Daoy (cell line): ENCODE results near the gene SNU13. TPM values are rescaled to one million over a fixed set of nuclear protein-coding genes. Genes with fewer than 3 reads are reported as not detected.
A peak's percentile ranks its signal among the peaks of the same experiment; 100 is the strongest.
"Not testable (repeated sequence)": the region's sequence is repeated elsewhere in the genome, so short reads cannot be mapped to it uniquely, and the experiment has no call there.

Experiments used
- DNase-seq: peaks from one replicate; pipeline ENCODE4 v3.0.0-alpha.2; 2015; ENCODE audit warnings: low read depth
- total RNA-seq: library from RNA; depleted of rRNA; stranded (reverse); fragments of >200 nt; shearing (Covaris generic); gene quantifications from 2 replicates; pipeline ENCODE4 v1.2.3, GENCODE V29; 2014; rRNA removed

The SNU13 gene
- 98.1 and 98.8 TPM in 2 replicates for total RNA-seq

DNA sequence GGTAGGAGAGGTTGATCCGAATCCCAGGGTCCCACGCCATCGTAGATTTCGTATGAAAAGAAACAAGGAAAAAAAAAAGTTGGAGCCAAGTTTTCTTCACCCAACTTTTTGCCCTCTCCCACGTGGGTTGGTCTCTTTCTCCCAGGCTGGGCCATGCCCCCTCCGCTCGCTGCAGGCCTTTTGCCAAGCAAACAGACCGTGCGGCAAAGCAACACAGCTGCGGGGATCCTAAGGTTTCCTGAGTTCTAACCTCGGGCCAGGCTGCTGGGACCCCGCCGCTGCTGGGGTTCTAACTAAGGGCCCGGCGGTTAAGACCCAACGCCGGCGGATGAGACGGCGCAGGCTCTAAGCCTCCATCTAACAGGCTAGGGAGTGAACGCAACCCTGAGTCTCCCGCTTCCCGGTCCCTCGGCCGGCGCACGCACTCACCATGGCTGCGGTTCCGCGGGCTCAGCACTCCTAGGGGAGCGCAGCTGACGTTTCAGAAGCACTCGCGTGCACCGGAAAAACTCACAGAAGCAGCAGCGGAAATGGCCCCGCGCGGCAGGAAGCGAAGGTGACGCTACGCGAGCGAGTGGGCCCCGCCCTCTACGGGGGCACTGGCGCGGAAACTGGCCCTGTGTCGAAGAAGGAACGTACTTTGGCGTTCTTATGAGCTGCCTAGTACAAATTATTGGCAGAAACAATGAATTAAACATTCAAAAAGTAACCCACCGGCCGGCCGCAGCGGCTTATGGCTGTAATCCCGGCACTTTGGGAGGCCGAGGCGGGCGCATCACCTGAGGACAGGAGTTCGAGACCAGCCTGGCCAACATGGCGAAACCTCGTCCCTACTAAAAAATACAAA is at the start of gene SNU13:
Gene SNU13, minus strand, starts transcription at position 503 of the 847 bp plus-strand sequence. Its CDS starts 71 bp downstream, at position 432.
- peak; percentile 95 for DNase-seq

- DNase-seq: not testable (repeated sequence)
These were observed 44.6 kb upstream of the SNU13 start for GRCh38 chr22:41733241-41733640.

DNA sequence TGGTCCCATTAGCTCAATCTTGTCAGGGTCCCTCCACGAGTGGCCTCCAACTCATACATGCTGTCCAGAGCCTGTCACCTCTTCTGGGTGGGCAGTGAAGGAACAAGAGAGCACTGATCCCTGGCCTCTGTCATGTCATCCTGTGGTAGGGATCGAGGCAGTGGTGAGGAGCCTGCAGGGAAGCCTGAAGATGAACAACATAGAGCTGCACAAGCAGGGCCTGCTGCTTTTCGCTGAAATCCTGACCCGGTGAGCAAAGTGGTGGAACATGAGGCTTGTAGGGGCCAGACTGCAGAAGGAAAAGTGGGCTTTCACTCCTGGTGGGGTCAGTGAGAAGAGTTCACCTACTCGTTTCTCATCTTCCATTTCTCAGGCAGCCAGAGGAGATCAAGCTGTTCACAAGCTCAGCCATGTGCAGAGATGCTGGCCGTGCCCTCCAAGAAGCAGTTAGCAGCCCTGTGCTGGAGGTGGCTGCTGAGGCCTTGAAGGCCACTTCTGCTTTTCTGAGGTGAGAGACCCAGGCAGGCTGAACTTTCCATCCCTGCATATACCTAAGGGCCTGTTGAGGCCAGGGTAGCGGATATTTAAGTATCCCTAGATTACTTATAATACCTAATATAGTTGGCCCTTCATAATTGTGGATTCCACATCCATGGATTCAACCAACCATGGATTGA is 43.6 kb upstream of the SNU13 start:
- DNase-seq: no peak

- DNase-seq: no peak
These were observed 42.9 kb upstream of the SNU13 start for GRCh38 chr22:41731609-41732008.

GRCh38 chr22:41725510-41726110 is 36.9 kb upstream of the SNU13 start:
- peak; percentile 57 for DNase-seq

DNA sequence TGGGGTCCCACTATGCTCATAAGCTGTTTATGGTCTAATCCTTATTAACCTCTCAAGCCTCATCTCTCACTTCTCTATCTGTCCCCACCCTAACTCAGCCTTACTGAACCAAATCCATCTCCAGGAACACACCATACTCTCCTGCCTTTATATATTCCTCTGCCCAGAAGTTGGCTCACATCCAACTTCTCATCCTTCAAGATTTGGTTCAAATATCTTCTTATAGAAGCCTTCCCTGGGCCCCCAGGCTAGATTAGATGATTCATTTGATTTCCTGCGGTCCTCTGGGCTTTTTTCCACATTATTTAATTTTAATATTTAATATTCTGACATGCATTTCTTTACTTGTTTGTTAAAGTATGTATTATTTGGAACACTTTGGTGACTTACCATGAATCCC is 33.8 kb upstream of the SNU13 start:
- DNase-seq: no peak

GRCh38 chr22:41713004-41713403 is 24.3 kb upstream of the SNU13 start:
- DNase-seq: peak; percentile 35

DNA sequence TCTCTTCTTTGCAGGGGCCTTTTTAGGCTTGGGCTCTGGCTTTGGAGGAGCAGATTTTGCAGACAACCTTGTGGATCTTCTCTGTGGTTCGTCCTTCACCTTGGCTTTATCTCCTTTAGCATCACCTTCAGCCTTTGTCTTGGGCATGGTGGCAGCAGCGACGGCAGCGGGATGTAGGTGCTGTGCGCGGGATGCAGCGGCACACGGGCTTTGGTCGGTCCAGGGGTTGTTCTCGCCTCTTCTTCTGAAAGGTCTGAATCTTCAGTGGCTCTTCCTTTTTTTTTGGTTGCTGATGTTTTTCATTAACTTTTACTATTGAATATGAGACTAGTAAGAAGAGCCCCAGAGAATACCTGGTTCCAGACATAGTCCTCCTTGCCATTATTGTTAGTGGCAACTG is 20.7 kb upstream of the SNU13 start:
- DNase-seq: no peak

DNA sequence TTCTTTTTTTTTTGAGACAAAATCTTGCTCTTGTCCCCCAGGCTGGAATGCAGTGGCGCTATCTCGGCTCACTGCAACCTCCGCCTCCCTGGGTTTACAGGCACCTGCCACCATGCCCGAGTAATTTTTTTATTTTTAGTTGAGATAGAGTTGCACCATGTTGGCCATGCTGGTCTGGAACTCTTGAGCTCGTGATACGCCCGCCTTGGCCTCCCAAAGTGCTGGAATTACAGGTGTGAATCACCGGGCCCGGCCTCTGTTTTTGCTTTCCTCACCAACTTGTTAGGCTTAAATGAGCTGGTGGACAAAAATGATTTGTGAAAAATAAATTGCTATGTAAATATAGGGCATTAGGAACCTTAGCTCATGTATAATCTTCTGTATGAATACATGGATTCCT is 14.1 kb upstream of the SNU13 start:
- DNase-seq: no peak

DNA sequence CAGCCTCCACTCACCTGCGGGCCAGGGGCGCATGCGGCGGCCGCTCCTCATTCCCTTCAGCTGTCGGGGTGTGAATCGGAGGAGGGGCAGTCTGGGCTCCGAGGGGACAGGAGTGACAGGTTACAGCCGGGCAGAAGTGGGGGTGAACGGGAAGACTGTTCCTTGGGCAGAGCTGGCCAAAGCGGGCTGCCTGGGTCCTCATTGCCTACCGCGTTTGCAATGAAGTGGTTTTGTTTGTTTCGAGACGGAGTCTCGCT is 11.4 kb upstream of the SNU13 start:
- DNase-seq: no peak

GRCh38 chr22:41699264-41700107 is 10.8 kb upstream of the SNU13 start, which contains the start of gene MEI1:
MEI1 (plus strand) TSS chr22:41699503; CDS start chr22:41699539, 36 bp downstream.
- peak; percentile 44 for DNase-seq

DNA sequence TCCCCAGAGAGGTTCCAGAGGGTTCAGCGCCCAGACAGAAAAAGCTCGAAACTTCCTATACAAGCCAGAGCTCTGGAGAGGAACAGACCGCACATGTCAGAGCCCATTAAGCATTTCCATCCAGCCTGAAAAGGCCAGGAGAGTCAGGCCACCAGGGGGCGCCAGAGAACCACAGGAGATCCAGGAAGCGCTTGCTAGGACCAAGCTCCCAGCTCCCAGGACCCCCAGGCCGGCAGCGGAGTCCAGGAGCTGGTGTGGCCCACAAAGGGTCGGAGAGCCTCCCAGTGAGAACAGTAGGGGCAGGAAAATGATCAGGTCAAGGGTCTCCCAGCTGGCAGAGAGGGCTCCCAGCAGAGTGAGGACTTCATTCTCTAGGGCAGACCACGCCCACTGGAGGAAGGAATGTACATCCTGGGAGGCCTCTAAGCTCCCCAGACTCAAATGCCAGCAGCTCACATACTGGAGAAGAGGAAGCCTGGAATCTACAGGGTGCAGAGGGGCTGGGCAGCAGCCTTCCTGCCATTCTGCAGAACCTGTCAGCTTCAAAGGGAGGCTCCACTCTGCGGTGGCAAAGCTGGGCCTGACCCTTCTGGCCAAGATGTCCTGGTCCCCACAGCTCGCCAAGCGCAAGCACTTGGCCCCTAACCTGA is 8.6 kb upstream of the SNU13 start:
- peak; percentile 86 for DNase-seq

GRCh38 chr22:41696703-41697102 is 8.0 kb upstream of the SNU13 start:
- no peak for DNase-seq

DNA sequence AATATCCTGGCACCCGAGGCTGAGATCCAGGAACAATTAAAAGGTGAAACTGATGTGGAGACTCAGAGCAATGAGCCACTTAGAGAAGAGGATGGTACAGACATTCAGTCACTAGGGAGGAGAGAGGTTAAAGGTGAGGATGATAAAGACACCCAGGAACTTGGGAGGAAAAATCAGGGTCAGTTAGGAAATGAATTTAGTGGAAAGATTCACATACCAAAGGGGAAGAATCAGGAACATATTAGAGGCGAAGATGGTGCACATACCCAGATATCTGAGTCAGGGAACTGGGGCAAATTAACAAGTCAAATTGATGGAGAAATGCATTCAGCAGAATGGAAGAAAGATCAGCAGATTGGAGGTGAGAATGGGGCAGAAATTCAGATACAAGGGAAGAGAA is 6.5 kb upstream of the SNU13 start:
- no peak for DNase-seq

GRCh38 chr22:41690476-41690875 is 1.8 kb upstream of the SNU13 start:
- no peak for DNase-seq

DNA sequence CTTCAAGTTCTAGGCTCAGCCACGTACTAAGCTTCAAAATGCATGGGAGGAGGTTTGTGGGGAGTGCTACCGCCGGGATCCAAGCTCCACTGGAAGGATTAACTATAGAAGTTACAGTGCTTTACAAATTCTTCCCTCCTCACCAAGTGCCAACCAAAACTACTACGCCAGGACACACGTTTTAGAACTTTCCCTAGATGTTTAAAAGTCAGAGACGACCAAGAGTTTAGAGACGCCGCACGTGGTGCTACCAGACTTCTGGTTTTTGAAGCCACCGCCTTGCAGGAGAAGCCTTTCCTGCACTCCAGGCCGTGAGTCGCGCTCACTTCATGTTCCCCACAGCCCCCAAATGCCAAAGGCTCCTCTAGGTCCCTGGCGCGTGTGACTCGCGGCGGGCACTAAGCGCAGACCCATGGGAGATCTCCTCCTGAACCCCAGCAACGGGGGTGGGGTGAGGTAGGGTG is 734 bp downstream of the SNU13 start:
- peak; percentile 36 for DNase-seq

DNA sequence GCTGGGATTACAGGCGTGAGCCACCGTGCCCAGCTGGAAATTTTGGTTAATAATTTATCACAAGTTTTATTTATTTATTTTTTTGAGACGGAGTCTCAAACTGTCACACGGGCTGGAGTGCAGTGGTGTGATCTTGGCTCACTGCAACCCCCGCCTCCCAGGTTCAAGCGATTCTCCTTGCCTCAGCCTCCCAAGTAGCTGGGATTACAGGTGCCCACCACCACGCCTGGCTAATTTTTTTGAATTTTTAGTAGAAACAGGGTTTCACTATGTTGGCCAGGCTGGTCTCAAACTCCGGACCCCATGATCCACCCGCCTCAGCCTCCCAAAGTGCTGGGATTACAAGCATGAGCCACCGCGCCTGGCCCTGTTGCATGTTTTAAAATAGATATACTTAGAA is 1.8 kb downstream of the SNU13 start:
- not testable (repeated sequence) for DNase-seq

GRCh38 chr22:41684194-41684593 is 4.5 kb downstream of the SNU13 start:
- no peak for DNase-seq

DNA sequence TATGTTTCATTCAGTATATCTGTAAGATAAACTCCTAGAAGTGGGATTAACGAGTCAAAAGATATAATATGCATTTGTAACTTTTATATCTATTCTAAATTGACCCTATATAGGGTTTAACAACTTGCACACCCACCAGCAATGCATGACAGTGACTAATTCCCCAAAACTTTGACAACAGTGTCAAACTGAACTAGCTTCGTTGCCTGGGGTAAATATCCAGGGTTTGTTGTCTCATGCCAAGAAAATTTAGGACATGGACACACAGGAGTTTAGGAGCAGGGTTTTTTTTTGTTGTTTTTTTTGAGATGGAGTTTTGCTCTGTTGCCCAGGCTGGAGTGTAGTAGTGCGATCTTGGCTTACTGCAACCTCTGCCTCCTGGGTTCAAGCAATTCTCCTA is 5.1 kb downstream of the SNU13 start:
- DNase-seq: no peak

- no peak for DNase-seq
These were observed 5.6 kb downstream of the SNU13 start for GRCh38 chr22:41683052-41683451.
